Midbrain (tissue), 1 donor: Measurements from ENCODE around the gene PAM.
"Not testable (repeated sequence)": the region's sequence is repeated elsewhere in the genome, so short reads cannot be mapped to it uniquely, and the experiment has no call there.

ENCODE experiments used
- DNase-seq: peaks from one replicate; lab custom pipeline; 2025; lab: John Stamatoyannopoulos, UW

The PAM gene

DNA sequence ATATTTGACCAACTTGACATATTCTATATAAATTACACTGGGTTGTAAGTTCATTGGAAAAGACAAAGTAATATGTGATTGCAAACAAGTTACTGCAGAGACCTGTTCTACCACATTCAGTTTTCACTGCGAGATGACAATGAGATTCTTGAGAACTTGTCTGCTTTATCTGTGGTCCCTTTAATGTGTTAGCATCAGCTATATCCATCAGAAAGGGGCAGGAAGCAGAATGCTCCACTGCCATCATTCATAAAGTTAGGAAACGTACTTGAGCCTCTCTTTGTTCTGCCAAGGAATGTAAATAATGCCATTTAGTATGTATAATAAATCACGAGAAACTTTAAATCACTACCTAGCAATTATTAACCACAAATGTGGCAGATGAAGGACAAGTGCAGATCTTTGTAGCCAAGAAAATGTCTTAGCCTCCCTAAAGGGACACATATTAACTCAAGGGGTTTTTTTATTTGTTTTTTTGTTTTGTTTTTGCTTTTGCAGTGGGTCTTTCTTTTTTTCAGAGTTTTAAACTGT is 305.4 kb downstream of the PAM start:
- no peak for DNase-seq

DNA sequence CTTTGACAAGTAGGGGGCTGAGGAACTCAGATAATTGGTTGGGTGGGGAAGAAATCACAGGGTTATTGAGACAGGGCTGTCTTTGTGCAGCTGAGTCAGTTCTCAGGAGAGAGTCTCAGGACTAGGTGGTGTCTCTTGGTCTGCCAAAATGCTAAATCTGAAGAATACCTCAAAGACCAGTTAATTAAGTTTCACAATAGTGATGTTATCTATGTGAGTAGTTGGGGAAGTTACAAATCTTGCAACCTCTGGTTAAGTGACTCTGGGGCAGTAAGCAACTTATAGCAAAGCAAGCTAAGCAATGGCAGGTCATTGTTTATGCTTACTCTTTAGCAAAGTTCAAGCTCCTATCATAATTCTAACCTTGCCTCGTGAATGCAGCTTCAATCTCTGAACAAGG is 311.2 kb downstream of the PAM start:
- no peak for DNase-seq

- DNase-seq: not testable (repeated sequence)
These were observed 318.4 kb downstream of the PAM start for GRCh38 chr5:103073500-103073899.

- DNase-seq: no peak
These were observed 320.3 kb downstream of the PAM start for GRCh38 chr5:103075442-103075841.
